HepG2 (cell line): Measurements from ENCODE around the gene SECISBP2L. TPM values are rescaled to one million over a fixed set of nuclear protein-coding genes. Genes with fewer than 3 reads are reported as not detected.

Experiments
- CHD4 ChIP-seq: fragments of 200-600 bp; sonication (generic); IDR thresholded peaks from 2 replicates; pipeline ENCODE4 v1.7.0; 2017; ENCODE audit warnings: mild to moderate bottlenecking, low read length, borderline replicate concordance
- FOXC1 ChIP-seq: sonication (generic); formaldehyde crosslinking; IDR thresholded peaks from 2 replicates; pipeline ENCODE4 v1.8.0; 2022; ENCODE audit warnings: mild to moderate bottlenecking, missing genetic modification reagents, borderline replicate concordance
- HMGA1 ChIP-seq: sonication (generic); formaldehyde crosslinking; conservative IDR thresholded peaks from 2 replicates; pipeline ENCODE4 v1.4.0; 2020; ENCODE audit warnings: missing genetic modification reagents
- MBNL3 ChIP-seq: fragments of 250-450 bp; sonication (Bioruptor Pico); conservative IDR thresholded peaks from 2 replicates; pipeline ENCODE4 v1.8.0; 2022; ENCODE audit warnings: mild to moderate bottlenecking, inconsistent platforms
- NFE2L2 ChIP-seq: fragments of 150-350 bp; IDR thresholded peaks from 2 replicates; pipeline ENCODE4 v1.6.1; 2014; ENCODE audit warnings: low read length
- NFKBIZ ChIP-seq: IDR thresholded peaks from 2 replicates; pipeline ENCODE4 v1.6.1; 2018; ENCODE audit warnings: missing genetic modification reagents, missing compliant biosample characterization
- PRMT3 ChIP-seq: sonication (generic); formaldehyde crosslinking; IDR thresholded peaks from 2 replicates; pipeline ENCODE4 v1.8.1; 2022; ENCODE audit warnings: low read depth, mild to moderate bottlenecking, moderate library complexity, missing genetic modification reagents, borderline replicate concordance
- SOX6 ChIP-seq, 2 experiments: fragments of 450-650 bp in 1 of 2; sonication (generic) in 1 of 2; formaldehyde crosslinking in 1 of 2; IDR thresholded peaks; 2 replicates each; pipeline versions ENCODE4 v1.4.0 to v1.6.1; 2017 to 2020; ENCODE audit warnings: antibody characterized with exemption in 1 of 2, mild to moderate bottlenecking in 1 of 2, missing genetic modification reagents in 1 of 2
- ZBTB10 ChIP-seq: sonication (generic); formaldehyde crosslinking; IDR thresholded peaks from 2 replicates; pipeline ENCODE4 v1.4.0; 2020; ENCODE audit warnings: missing genetic modification reagents, borderline replicate concordance
- ZBTB4 ChIP-seq: sonication (generic); formaldehyde crosslinking; IDR thresholded peaks from 2 replicates; pipeline ENCODE4 v1.4.0; 2020; ENCODE audit warnings: missing genetic modification reagents, mild to moderate bottlenecking, borderline replicate concordance
- ZNF253 ChIP-seq: sonication (generic); formaldehyde crosslinking; IDR thresholded peaks from 2 replicates; pipeline ENCODE4 v1.8.0; 2022; ENCODE audit warnings: mild to moderate bottlenecking, missing genetic modification reagents, borderline replicate concordance
- polyA plus RNA-seq, 8 experiments: library from polyadenylated mRNA; depleted of rRNA in 3 of 8; stranded (reverse) in 7 of 8; unstranded in 1 of 8; fragments of >200 nt; fragmentation: Illumina TruSeq in 4 of 8; extraction: Trizol in 4 of 8; gene quantifications; 2 replicates each; pipeline versions ENCODE4 v1.2.1 to v1.2.3, GENCODE V29; 2011 to 2016; ENCODE audit warnings: low read depth in 4 of 8, missing spikeins in 1 of 8, mixed read lengths in 1 of 8; ENCODE audit not compliant: insufficient read depth in 1 of 8
- total RNA-seq, 5 experiments: library from RNA; depleted of rRNA; stranded (reverse); fragments of >200 nt; fragmentation: Illumina TruSeq; extraction: Trizol; gene quantifications; 2 replicates each; pipeline ENCODE4 v1.2.3, GENCODE V29; 2016; ENCODE audit warnings: low read depth in 1 of 5
- TF ChIP-seq, protein P1 (sequence below): IDR thresholded peaks from 2 replicates; pipeline ENCODE4 v1.6.1; 2016; ENCODE audit warnings: low read depth, missing genetic modification reagents, missing compliant biosample characterization
- TF ChIP-seq, protein P2 (sequence below): sonication (generic); formaldehyde crosslinking; IDR thresholded peaks from 2 replicates; pipeline ENCODE4 v1.4.0; 2020; ENCODE audit warnings: missing genetic modification reagents

Gene SECISBP2L
- total and polyA plus RNA-seq, 2 of the 13 experiments (the other 11 are each of a cell fraction or from before 2014, with no cell fraction given) = 13.9 to 15.6 TPM

GRCh38 chr15:49046220-49047102 lies at the start of gene SECISBP2L (continued):
- peak; percentile 92; the same call in 1 of the 2 replicates for TF ChIP-seq ZBTB4 (CRISPR knock-in tag)
- no peak; the same call in 1 of the 2 replicates for TF ChIP-seq ZBTB10 (CRISPR knock-in tag)
- TF ChIP-seq ZNF253 = no peak; the same call in 1 of the 2 replicates
- TF ChIP-seq NFE2L2 = no peak
- TF ChIP-seq FOXC1 (CRISPR knock-in tag) = peak; percentile 62; the same call in 1 of the 2 replicates
- TF ChIP-seq CHD4 = no peak
- no peak for TF ChIP-seq PRMT3 (CRISPR knock-in tag)
- no peak for TF ChIP-seq HMGA1 (CRISPR knock-in tag)
- no peak for TF ChIP-seq SOX6 (IDR thresholded peaks at IDR 0.05)
- peak; percentile 88 for TF ChIP-seq SOX6 (CRISPR knock-in tag; IDR thresholded peaks at IDR 0.05)
- TF ChIP-seq, protein P1, sequence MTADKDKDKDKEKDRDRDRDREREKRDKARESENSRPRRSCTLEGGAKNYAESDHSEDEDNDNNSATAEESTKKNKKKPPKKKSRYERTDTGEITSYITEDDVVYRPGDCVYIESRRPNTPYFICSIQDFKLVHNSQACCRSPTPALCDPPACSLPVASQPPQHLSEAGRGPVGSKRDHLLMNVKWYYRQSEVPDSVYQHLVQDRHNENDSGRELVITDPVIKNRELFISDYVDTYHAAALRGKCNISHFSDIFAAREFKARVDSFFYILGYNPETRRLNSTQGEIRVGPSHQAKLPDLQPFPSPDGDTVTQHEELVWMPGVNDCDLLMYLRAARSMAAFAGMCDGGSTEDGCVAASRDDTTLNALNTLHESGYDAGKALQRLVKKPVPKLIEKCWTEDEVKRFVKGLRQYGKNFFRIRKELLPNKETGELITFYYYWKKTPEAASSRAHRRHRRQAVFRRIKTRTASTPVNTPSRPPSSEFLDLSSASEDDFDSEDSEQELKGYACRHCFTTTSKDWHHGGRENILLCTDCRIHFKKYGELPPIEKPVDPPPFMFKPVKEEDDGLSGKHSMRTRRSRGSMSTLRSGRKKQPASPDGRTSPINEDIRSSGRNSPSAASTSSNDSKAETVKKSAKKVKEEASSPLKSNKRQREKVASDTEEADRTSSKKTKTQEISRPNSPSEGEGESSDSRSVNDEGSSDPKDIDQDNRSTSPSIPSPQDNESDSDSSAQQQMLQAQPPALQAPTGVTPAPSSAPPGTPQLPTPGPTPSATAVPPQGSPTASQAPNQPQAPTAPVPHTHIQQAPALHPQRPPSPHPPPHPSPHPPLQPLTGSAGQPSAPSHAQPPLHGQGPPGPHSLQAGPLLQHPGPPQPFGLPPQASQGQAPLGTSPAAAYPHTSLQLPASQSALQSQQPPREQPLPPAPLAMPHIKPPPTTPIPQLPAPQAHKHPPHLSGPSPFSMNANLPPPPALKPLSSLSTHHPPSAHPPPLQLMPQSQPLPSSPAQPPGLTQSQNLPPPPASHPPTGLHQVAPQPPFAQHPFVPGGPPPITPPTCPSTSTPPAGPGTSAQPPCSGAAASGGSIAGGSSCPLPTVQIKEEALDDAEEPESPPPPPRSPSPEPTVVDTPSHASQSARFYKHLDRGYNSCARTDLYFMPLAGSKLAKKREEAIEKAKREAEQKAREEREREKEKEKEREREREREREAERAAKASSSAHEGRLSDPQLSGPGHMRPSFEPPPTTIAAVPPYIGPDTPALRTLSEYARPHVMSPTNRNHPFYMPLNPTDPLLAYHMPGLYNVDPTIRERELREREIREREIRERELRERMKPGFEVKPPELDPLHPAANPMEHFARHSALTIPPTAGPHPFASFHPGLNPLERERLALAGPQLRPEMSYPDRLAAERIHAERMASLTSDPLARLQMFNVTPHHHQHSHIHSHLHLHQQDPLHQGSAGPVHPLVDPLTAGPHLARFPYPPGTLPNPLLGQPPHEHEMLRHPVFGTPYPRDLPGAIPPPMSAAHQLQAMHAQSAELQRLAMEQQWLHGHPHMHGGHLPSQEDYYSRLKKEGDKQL (CRISPR knock-in tag) = peak; percentile 68; the same call in 1 of the 2 replicates
- TF ChIP-seq MBNL3 (CRISPR knock-in tag) = no peak
- TF ChIP-seq, protein P2, sequence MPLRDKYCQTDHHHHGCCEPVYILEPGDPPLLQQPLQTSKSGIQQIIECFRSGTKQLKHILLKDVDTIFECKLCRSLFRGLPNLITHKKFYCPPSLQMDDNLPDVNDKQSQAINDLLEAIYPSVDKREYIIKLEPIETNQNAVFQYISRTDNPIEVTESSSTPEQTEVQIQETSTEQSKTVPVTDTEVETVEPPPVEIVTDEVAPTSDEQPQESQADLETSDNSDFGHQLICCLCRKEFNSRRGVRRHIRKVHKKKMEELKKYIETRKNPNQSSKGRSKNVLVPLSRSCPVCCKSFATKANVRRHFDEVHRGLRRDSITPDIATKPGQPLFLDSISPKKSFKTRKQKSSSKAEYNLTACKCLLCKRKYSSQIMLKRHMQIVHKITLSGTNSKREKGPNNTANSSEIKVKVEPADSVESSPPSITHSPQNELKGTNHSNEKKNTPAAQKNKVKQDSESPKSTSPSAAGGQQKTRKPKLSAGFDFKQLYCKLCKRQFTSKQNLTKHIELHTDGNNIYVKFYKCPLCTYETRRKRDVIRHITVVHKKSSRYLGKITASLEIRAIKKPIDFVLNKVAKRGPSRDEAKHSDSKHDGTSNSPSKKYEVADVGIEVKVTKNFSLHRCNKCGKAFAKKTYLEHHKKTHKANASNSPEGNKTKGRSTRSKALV (CRISPR knock-in tag) = peak; percentile 64
- TF ChIP-seq NFKBIZ = peak; percentile 60; the same call in 1 of the 2 replicates
